Spleen (tissue), 11 donors: ENCODE data around the gene FBXO38. TPM values are rescaled to one million over a fixed set of nuclear protein-coding genes. Genes with fewer than 3 reads are reported as not detected.

Experiments
- DNase-seq: peaks from one replicate; pipeline ENCODE4 v3.0.0-alpha.2; 2020
- H3K27ac ChIP-seq, 8 donors: fragments of 200-600 bp; sonication (generic) in 7 of 8; 1 replicate in 4 of 8; 2 replicates in 4 of 8; pipeline versions ENCODE4 v1.5.0 to v1.8.0; 2016 to 2021; ENCODE audit warnings: inconsistent platforms in 4 of 8, mild to moderate bottlenecking in 4 of 8, moderate library complexity in 1 of 8
- H3K27me3 ChIP-seq, 7 donors: fragments of 200-600 bp; sonication (generic) in 6 of 7; replicated peaks in 1 of 7; 1 replicate in 4 of 7; 2 replicates in 3 of 7; pipeline versions ENCODE4 v1.5.0 to v1.8.0; 2016 to 2021; ENCODE audit warnings: inconsistent platforms in 3 of 7, mild to moderate bottlenecking in 1 of 7
- H3K36me3 ChIP-seq, 6 donors: fragments of 200-600 bp; sonication (generic) in 5 of 6; 1 replicate in 4 of 6; 2 replicates in 2 of 6; pipeline versions ENCODE4 v1.5.0 to v1.8.0; 2016 to 2021; ENCODE audit warnings: inconsistent platforms in 2 of 6
- H3K4me1 ChIP-seq, 6 donors: fragments of 200-600 bp; sonication (generic) in 5 of 6; 1 replicate in 3 of 6; 2 replicates in 3 of 6; pipeline versions ENCODE4 v1.5.0 to v1.8.0; 2016 to 2021; ENCODE audit warnings: inconsistent platforms in 3 of 6
- H3K4me3 ChIP-seq, 8 donors: fragments of 200-600 bp; sonication (generic) in 7 of 8; 1 replicate in 4 of 8; 2 replicates in 4 of 8; pipeline versions ENCODE4 v1.5.0 to v1.8.0; 2016 to 2021; ENCODE audit warnings: inconsistent platforms in 4 of 8, mild to moderate bottlenecking in 4 of 8, moderate library complexity in 2 of 8
- H3K9me3 ChIP-seq, 8 donors: fragments of 200-600 bp; sonication (generic) in 7 of 8; 1 replicate in 4 of 8; 2 replicates in 4 of 8; pipeline versions ENCODE4 v1.5.0 to v1.8.0; 2016 to 2021; ENCODE audit warnings: inconsistent platforms in 4 of 8
- CTCF ChIP-seq, 11 experiments: fragments of 200-600 bp in 7 of 11; fragments of 450-650 bp in 4 of 11; sonication (generic) in 4 of 11; IDR thresholded peaks in 8 of 11; conservative IDR thresholded peaks in 3 of 11; 1 replicate in 7 of 11; 2 replicates in 4 of 11; pipeline versions ENCODE4 v1.4.0 to v1.8.0; 2016 to 2021; ENCODE audit warnings: antibody characterized with exemption in 11 of 11, inconsistent platforms in 4 of 11, mild to moderate bottlenecking in 1 of 11
- POLR2A ChIP-seq, 3 donors: fragments of 450-650 bp; IDR thresholded peaks; one replicate each; pipeline ENCODE4 v1.5.1; 2017; ENCODE audit warnings: antibody characterized with exemption in 3 of 3, mild to moderate bottlenecking in 1 of 3
- POLR2AphosphoS5 ChIP-seq, 3 donors: sonication (generic); formaldehyde crosslinking; IDR thresholded peaks; one replicate each; pipeline ENCODE4 v1.5.1; 2017; ENCODE audit warnings: antibody characterized with exemption in 3 of 3
- WGBS, 5 donors: extraction: QIAGEN DNeasy Blood & Tissue Kit in 3 of 5; methylation state at CpG; one replicate each; pipeline versions ENCODE4 v1.1.5 to v1.1.7; 2013 to 2018; 5-methylcytosine and 5-hydroxymethylcytosine counted together
- intact Hi-C: fragments of 100-400 bp; cut with DNase I; formaldehyde crosslinking; loops from one replicate; pipeline ENCODE4 v1.15.0; 2023; ENCODE audit warnings: low total_unique reads
- polyA plus RNA-seq, 3 donors: library from polyadenylated mRNA; stranded (reverse); fragments of 200-250 nt; gene quantifications; one replicate each; pipeline ENCODE4 v1.2.1, GENCODE V29; 2013
- total RNA-seq, 7 donors: library from RNA; depleted of rRNA in 3 of 7; stranded (reverse); fragments of >200 nt in 3 of 7; fragmentation: NEBNext Ultra II Directional in 4 of 7; extraction: Animal tissue kit (Norgen Biotek cat#: 25700) in 4 of 7; gene quantifications; one replicate each; pipeline versions ENCODE4 v1.1.0 to v1.2.1, GENCODE V29; 2016 to 2021
- donor health status: healthy with polysubstance abuse.
- donor health status: DM: no; HTN: no; CAD: no; lungs with moderate emphysema.
- donor health status: DM: no; HTN: no; CAD: no.
- donor health status: Bipolar disorder and iron deficiency.
- donor health status: healthy.
- donor health status: DM: no; HTN: no; CAD: no.
- donor health status: DM: yes; HTN: yes; CAD: no.

Gene FBXO38
- total and polyA plus RNA-seq, 10 donors: 14.3 to 119 (median 66.3) TPM

GRCh38 chr5:148477429-148477828 is 93.7 kb downstream of the FBXO38 start:
- intact Hi-C loops: no loop called here
- no peak for DNase-seq
- H3K4me1 ChIP-seq: no peaks in the 10 kb centered on the region

GRCh38 chr5:148482196-148482595 is 98.4 kb downstream of the FBXO38 start:
- H3K9me3 ChIP-seq: no peaks in the 10 kb centered on the region
- peaks cover 0 to 7% (median 3%) of the 10 kb centered on the region in 6 donors for H3K4me1 ChIP-seq
- H3K4me3 ChIP-seq: no peak overlapping the region
- 57 to 76% (median 63%) methylated on average over 7 of the region's 7 CpGs for WGBS, 5 donors
- H3K27me3 ChIP-seq: peaks cover 0 to 46% (median 0%) of the 10 kb centered on the region in 7 donors
- intact Hi-C loops: no loop called here
- no peaks in the 10 kb centered on the region for H3K36me3 ChIP-seq
- H3K27ac ChIP-seq: no peak overlapping the region
- TF ChIP-seq CTCF (IDR thresholded peaks at IDR 0.05 in 8 of 11, conservative IDR thresholded peaks at IDR 0.05 in 3 of 11) (no peak), POLR2AphosphoS5 (IDR thresholded peaks at IDR 0.05) (no peak), POLR2A (IDR thresholded peaks at IDR 0.05) (no peak)
- no peak for DNase-seq

More at GRCh38 chr5:148477429-148477828, 93.7 kb downstream of the FBXO38 start:
- Histone ChIP-seq H3K4me3 (no peak overlapping the region), H3K9me3 (no peaks in the 10 kb centered on the region), H3K27ac (no peak overlapping the region), H3K36me3 (no peaks in the 10 kb centered on the region), H3K27me3 (peaks cover 0 to 37% (median 0%) of the 10 kb centered on the region in 7 donors)
- WGBS, 5 donors: 81 to 83% (median 83%) methylated on average over 3 of the region's 3 CpGs
- TF ChIP-seq POLR2AphosphoS5 (IDR thresholded peaks at IDR 0.05) (no peak), POLR2A (IDR thresholded peaks at IDR 0.05) (no peak), CTCF (IDR thresholded peaks at IDR 0.05 in 8 of 11, conservative IDR thresholded peaks at IDR 0.05 in 3 of 11) (no peak)

DNA sequence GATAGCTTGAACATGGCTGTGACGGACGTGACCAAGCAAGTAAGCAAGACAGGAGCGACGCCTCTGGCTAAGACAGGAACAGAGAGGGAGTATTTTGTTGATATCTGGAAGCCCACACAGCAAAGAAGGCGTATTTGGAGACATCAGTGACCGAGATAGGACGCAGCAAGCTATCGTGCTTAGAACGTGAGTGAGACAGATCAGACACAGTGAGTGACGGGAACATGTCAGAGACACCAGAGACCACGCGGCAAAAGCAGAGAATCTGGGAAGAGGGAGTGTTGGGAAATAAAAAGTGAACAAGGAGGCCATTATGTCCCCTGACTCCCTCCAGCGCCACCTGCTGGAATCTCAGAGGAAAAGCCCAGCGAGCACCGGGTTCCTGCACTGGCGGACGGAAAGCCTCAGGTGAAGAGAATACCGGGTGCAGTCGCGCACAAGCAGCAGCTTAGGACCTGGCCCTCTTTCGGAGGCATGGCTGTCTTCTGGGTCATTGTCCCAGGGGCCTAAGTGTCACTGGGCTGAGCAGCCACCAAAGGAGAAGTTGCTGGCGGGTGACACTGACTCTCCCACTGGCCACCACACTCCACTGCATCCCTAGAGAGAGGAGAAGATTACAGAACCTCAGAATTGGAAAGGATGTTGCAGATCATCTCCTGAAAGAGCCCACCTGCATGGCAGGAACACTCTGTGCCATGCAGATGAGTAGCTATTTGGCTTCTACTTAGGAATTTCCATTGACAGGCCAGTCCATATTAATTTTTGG is 99.1 kb downstream of the FBXO38 start:
- no peaks in the 10 kb centered on the region for H3K9me3 ChIP-seq
- H3K4me1 ChIP-seq: peaks cover 0 to 7% (median 3%) of the 10 kb centered on the region in 6 donors
- intact Hi-C loops: no loop called here
- peak; percentile 84 for DNase-seq
- peak overlapping the region in 1 of 8 donors; percentile 5 for H3K4me3 ChIP-seq
- no peaks in the 10 kb centered on the region for H3K36me3 ChIP-seq
- H3K27me3 ChIP-seq: peaks cover 0 to 46% (median 0%) of the 10 kb centered on the region in 7 donors
- TF ChIP-seq CTCF (IDR thresholded peaks at IDR 0.05 in 8 of 11, conservative IDR thresholded peaks at IDR 0.05 in 3 of 11): peak in 10 of 11 experiments; percentile 37 to 81 (median 68)
- TF ChIP-seq POLR2AphosphoS5 (IDR thresholded peaks at IDR 0.05): no peak
- WGBS, 5 donors: 37 to 46% (median 42%) methylated on average over 21 to 22 of the region's 22 CpGs
- H3K27ac ChIP-seq: no peak overlapping the region

GRCh38 chr5:148483750-148484149 is 100.0 kb downstream of the FBXO38 start:
- TF ChIP-seq POLR2A (IDR thresholded peaks at IDR 0.05) (no peak), POLR2AphosphoS5 (IDR thresholded peaks at IDR 0.05) (no peak), CTCF (IDR thresholded peaks at IDR 0.05 in 8 of 11, conservative IDR thresholded peaks at IDR 0.05 in 3 of 11) (no peak)
- intact Hi-C loops: no loop called here
- no peak for DNase-seq
- WGBS, 5 donors: 89 to 96% (median 92%) methylated on average over 3 of the region's 3 CpGs
- H3K27me3 ChIP-seq: peaks cover 0 to 44% (median 0%) of the 10 kb centered on the region in 7 donors
- H3K9me3 ChIP-seq: no peaks in the 10 kb centered on the region
- H3K36me3 ChIP-seq: no peaks in the 10 kb centered on the region
- peaks cover 0 to 7% (median 3%) of the 10 kb centered on the region in 6 donors for H3K4me1 ChIP-seq
- no peak overlapping the region for H3K4me3 ChIP-seq
- no peak overlapping the region for H3K27ac ChIP-seq
